CD4-positive, alpha-beta T cell (primary cell): Measurements from ENCODE around the gene GNAZ. TPM values are rescaled to one million over a fixed set of nuclear protein-coding genes. Genes with fewer than 3 reads are reported as not detected.

Source experiments
- ATAC-seq: fragments of 200-7000 bp; cut with Tn5 transposase; one replicate; pipeline ENCODE4 v1.10.0; 2022; ENCODE audit warnings: mild to moderate bottlenecking; ENCODE audit not compliant: poor library complexity
- CTCF ChIA-PET: fragments of 350-600 bp; sonication (Branson Sonifier 250); formaldehyde crosslinking; loops from one replicate; lab custom pipeline; 2021; ENCODE audit warnings: antibody characterized with exemption, inconsistent platforms; lab: Charles Lee
- POLR2A ChIA-PET: fragments of 350-600 bp; sonication (Branson Sonifier 250); formaldehyde crosslinking; loops from one replicate; lab custom pipeline; 2021; ENCODE audit warnings: antibody characterized with exemption, inconsistent platforms; lab: Charles Lee
- DNase-seq, 14 experiments: peaks; one replicate each; pipeline ENCODE4 v3.0.0-alpha.2; 2013 to 2020; ENCODE audit warnings: mixed read lengths in 2 of 14
- H3K27ac ChIP-seq, 2 donors: one replicate each; pipeline versions ENCODE4 v1.5.1 to v1.7.0; 2013; ENCODE audit warnings: low read length in 2 of 2, low read depth in 1 of 2, mild to moderate bottlenecking in 1 of 2
- H3K27me3 ChIP-seq, 2 experiments: 1 replicate in 1 of 2; 2 replicates in 1 of 2; pipeline versions ENCODE4 v1.6.1 to v1.7.0; 2013; ENCODE audit warnings: low read length in 2 of 2, control low read depth in 1 of 2, mild to moderate bottlenecking in 1 of 2, moderate library complexity in 1 of 2; ENCODE audit not compliant: insufficient read depth in 2 of 2, control insufficient read depth in 1 of 2
- H3K36me3 ChIP-seq: one replicate; pipeline ENCODE4 v1.6.1; 2013; ENCODE audit warnings: low read length, control low read depth; ENCODE audit not compliant: insufficient read depth
- H3K4me1 ChIP-seq: one replicate; pipeline ENCODE4 v1.6.1; 2013; ENCODE audit warnings: low read length, control low read depth; ENCODE audit not compliant: insufficient read depth
- H3K4me3 ChIP-seq: one replicate; pipeline ENCODE4 v1.5.1; 2013; ENCODE audit warnings: mild to moderate bottlenecking, low read length, moderate library complexity
- H3K9me3 ChIP-seq, 2 experiments: 1 replicate in 1 of 2; 2 replicates in 1 of 2; pipeline versions ENCODE4 v1.6.1 to v1.7.0; 2013; ENCODE audit warnings: low read length in 2 of 2, mild to moderate bottlenecking in 2 of 2, control low read depth in 1 of 2, moderate library complexity in 1 of 2; ENCODE audit not compliant: control insufficient read depth in 1 of 2, insufficient read depth in 1 of 2
- H3K27ac Mint-ChIP-seq: one replicate; pipeline ENCODE4 v1.8.0; 2020; ENCODE audit warnings: mixed read lengths
- H3K27me3 Mint-ChIP-seq: one replicate; pipeline ENCODE4 v1.8.0; 2021; ENCODE audit warnings: mixed read lengths
- H3K36me3 Mint-ChIP-seq: one replicate; pipeline ENCODE4 v1.8.0; 2021; ENCODE audit warnings: low read depth, mixed read lengths
- H3K4me1 Mint-ChIP-seq: one replicate; pipeline ENCODE4 v1.8.0; 2021; ENCODE audit warnings: low read depth, mixed read lengths
- H3K4me3 Mint-ChIP-seq: one replicate; pipeline ENCODE4 v1.8.0; 2020; ENCODE audit warnings: mild to moderate bottlenecking, mixed read lengths
- H3K9me3 Mint-ChIP-seq: one replicate; pipeline ENCODE4 v1.8.0; 2020; ENCODE audit warnings: mixed read lengths
- intact Hi-C, 2 experiments: fragments of 100-400 bp; cut with DNase I in 1 of 2; cut with micrococcal nuclease in 1 of 2; formaldehyde crosslinking; loops; one replicate each; pipeline versions ENCODE4 v1.15.1 to v1.9.0; 2023 to 2025; cut with DNase I, micrococcal nuclease
- total RNA-seq, 174 experiments: library from RNA in 2 of 174; stranded (reverse) in 2 of 174; gene quantifications; one replicate each; pipeline ENCODE4 v1.2.3 and lab custom pipeline; 2021 to 2026
- TF ChIP-seq, protein P1 (sequence below): fragments of 200-600 bp; IDR thresholded peaks from one replicate; pipeline ENCODE4 v1.8.0; 2022; ENCODE audit warnings: antibody characterized with exemption, mild to moderate bottlenecking

The GNAZ gene
- total RNA-seq, 2 experiments from 2014 or later = 0.20 to 0.38 TPM

DNA sequence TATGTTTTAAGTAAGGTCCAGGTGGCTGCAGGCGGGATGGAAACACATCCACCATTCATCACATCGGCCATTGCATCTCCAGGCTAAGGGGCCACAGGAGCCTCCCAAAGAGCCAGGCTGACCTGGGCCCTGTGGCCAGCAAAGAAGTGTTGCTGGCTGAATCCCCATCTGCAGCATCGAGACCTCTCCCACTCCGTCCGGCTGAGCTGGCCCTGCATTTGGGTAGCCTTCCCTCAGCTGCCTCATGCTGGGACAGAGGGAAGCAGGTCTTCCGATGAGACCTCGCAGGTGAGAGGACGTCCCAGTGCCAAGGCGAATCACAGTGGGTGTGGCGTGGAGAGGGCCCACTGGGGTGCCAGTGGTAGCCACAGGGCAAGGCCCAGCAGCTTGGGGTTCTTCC, 47.0 kb downstream of the GNAZ start:
- H3K36me3 Mint-ChIP-seq = no peaks in the 10 kb centered on the region
- Histone ChIP-seq H3K27me3 (no peaks in the 10 kb centered on the region), H3K4me1 (peaks cover 21% of the 10 kb centered on the region), H3K27ac (no peak overlapping the region), H3K36me3 (no peaks in the 10 kb centered on the region), H3K9me3 (no peaks in the 10 kb centered on the region), H3K4me3 (no peak overlapping the region)
- CTCF ChIA-PET = no interaction called here
- POLR2A ChIA-PET = no interaction called here
- H3K4me3 Mint-ChIP-seq = no peak overlapping the region
- TF ChIP-seq, protein P1, sequence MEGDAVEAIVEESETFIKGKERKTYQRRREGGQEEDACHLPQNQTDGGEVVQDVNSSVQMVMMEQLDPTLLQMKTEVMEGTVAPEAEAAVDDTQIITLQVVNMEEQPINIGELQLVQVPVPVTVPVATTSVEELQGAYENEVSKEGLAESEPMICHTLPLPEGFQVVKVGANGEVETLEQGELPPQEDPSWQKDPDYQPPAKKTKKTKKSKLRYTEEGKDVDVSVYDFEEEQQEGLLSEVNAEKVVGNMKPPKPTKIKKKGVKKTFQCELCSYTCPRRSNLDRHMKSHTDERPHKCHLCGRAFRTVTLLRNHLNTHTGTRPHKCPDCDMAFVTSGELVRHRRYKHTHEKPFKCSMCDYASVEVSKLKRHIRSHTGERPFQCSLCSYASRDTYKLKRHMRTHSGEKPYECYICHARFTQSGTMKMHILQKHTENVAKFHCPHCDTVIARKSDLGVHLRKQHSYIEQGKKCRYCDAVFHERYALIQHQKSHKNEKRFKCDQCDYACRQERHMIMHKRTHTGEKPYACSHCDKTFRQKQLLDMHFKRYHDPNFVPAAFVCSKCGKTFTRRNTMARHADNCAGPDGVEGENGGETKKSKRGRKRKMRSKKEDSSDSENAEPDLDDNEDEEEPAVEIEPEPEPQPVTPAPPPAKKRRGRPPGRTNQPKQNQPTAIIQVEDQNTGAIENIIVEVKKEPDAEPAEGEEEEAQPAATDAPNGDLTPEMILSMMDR = no peak
- no peaks in the 10 kb centered on the region for H3K9me3 Mint-ChIP-seq
- no peak overlapping the region for H3K27ac Mint-ChIP-seq
- H3K4me1 Mint-ChIP-seq = peaks cover 12% of the 10 kb centered on the region
- no peak for DNase-seq
- H3K27me3 Mint-ChIP-seq = no peaks in the 10 kb centered on the region
- no peak for ATAC-seq
- intact Hi-C loops = no loop called here

GRCh38 chr22:23117891-23118646, 47.8 kb downstream of the GNAZ start:
- intact Hi-C loops = no loop called here
- peaks cover 12% of the 10 kb centered on the region for H3K4me1 Mint-ChIP-seq
- Histone ChIP-seq H3K9me3 (no peaks in the 10 kb centered on the region), H3K4me1 (peaks cover 21% of the 10 kb centered on the region), H3K27me3 (no peaks in the 10 kb centered on the region), H3K36me3 (no peaks in the 10 kb centered on the region), H3K27ac (no peak overlapping the region), H3K4me3 (no peak overlapping the region)
- no peaks in the 10 kb centered on the region for H3K9me3 Mint-ChIP-seq
- H3K36me3 Mint-ChIP-seq = no peaks in the 10 kb centered on the region
- TF ChIP-seq, protein P1 = no peak
- no peaks in the 10 kb centered on the region for H3K27me3 Mint-ChIP-seq
- ATAC-seq = no peak
- no peak overlapping the region for H3K27ac Mint-ChIP-seq
- no peak overlapping the region for H3K4me3 Mint-ChIP-seq
- ChIA-PET CTCF (no interaction called here), POLR2A (no interaction called here)
- DNase-seq = no peak

DNA sequence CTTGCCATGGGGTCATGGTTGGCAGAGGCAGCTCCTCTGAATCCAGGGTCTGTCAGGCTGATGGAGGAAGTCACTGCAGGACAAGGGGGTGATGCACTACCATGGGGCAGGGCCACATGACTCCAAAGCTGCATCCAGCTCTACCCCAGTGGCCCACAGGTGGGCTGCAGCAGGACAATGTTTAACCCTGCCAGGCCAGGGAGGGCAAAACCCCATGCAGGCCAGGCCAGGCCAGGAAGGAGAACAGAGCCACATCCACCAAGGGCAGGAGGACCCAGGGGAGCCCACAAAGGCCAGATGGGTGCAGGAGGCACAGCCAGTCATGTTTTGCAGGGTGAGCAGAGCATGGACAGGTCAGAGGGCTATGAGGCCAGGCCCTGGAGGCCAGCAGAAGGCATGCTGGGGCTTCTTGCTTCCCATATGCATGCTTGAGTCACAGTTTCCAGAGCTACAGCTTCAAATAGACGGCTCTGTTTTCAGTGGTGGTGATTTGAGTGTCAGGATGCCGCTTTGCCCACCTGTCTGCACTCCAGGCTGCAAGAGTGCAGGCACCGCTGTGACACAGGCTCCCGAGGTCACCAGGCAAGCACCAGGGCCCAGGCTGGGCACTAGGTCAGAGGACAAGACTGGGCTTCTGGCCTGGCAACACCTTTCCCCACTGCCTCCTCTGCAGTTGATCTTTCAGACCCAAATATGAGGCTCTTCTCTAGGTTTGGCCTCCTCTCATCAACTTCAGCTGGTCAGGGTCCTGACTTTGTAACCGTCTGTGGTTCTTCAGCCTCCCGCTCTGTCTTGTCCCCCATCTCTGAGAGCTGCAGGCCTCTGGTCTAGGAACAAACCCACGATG, 48.6 kb downstream of the GNAZ start:
- intact Hi-C loops = no loop called here
- H3K27ac ChIP-seq = peak overlapping the region; percentile 37 to 78
- Mint-ChIP-seq H3K4me3 (no peak overlapping the region), H3K9me3 (no peaks in the 10 kb centered on the region), H3K27ac (peak overlapping the region; percentile 93), H3K4me1 (peaks cover 12% of the 10 kb centered on the region), H3K36me3 (no peaks in the 10 kb centered on the region), H3K27me3 (no peaks in the 10 kb centered on the region)
- CTCF ChIA-PET = no interaction called here
- POLR2A ChIA-PET = interaction anchor here (0.7 to 1.6 kb wide), 3 partner anchors 13 to 159 kb away, joined by 3 to 11 read pairs (median 5); no protein-coding TSS in a partner anchor
- peak overlapping the region; percentile 0 for H3K4me3 ChIP-seq
- H3K9me3 ChIP-seq = no peaks in the 10 kb centered on the region
- DNase-seq = no peak
- TF ChIP-seq, protein P1 = no peak
- H3K36me3 ChIP-seq = no peaks in the 10 kb centered on the region
- no peaks in the 10 kb centered on the region for H3K27me3 ChIP-seq
- no peak for ATAC-seq
- peaks cover 21% of the 10 kb centered on the region for H3K4me1 ChIP-seq
